HG02973 (cell line): Measurements from ENCODE around the gene GABRG3.

Experiments used
- ATAC-seq: cut with Tn5 transposase; IDR thresholded peaks from one replicate; pipeline ENCODE4 v1.9.1; 2021; ENCODE audit warnings: moderate library complexity; ENCODE audit not compliant: unreplicated experiment

Gene GABRG3

DNA sequence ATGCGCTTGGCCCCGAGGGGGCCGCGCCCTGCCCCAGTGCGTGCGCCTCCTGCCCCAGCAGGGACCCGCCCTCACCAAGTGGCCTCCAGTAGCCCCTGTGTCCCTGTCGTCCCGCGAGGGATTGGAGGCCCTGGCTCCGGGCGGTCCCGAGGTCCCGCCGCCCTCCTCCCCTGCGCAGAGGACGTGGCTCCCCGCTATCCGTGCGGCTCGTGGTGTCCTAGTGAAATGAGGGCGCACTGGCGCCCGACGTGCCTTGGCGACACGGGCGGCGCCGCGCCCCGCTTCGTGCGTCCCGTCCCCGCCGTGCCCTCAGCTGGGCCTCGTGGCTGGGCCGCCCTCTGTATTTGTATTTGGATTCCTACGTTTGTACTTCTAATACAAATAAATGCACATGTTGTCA, 570.6 kb downstream of the GABRG3 start:
- ATAC-seq = no peak

GRCh38 chr15:27545494-27546255, 574.7 kb downstream of the GABRG3 start:
- no peak for ATAC-seq

GRCh38 chr15:27549746-27550145, 578.8 kb downstream of the GABRG3 start:
- no peak for ATAC-seq

DNA sequence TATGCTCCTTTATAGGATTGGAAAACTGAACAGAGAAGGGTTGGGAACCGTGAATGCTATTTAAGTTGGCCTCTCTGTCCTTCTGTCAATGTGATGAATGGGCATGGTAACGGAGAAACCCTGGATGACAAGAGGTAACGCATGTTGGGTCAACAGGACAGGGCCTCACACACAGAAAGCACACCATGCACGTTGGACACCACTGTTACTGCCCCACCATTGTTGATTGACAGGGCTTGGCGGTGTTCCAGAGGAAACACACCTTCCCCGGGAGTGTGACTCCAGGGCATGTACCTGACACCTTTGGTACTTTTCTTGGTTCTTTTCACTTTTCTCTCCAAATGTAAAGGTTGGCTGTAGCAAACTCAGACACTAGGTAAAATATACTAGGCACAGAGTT, 579.7 kb downstream of the GABRG3 start:
- no peak for ATAC-seq

- no peak for ATAC-seq
These were observed 590.8 kb downstream of the GABRG3 start for GRCh38 chr15:27561816-27562215.

DNA sequence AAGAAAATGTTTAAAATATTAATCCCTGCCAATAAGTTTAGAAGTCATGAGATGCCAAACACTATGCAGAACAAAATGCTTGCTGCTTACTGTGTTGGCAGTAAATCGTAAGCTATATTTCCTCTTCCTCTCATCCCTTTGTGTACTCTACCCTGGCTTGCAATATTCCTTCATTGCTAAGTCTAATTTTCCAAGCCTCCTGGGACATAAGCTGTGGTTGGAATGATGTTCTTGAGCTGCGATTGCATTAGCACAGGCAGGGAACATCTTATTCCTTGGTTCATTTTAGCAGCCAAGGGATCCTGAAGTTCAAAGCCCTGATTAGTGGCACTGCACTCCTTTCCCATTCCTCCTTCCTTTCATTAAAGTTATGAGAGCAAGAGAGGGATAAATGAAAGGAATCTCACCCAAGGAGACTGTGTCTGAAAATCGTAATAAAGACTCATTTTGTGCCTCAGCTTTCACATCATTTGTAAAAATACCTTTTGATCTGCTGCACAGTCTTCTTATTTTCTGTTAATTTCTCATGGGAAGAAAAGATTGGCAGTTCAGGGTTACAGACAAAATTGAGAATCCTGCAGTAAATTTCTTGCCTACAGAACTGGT, 592.9 kb downstream of the GABRG3 start:
- ATAC-seq = no peak

- ATAC-seq = no peak
These were observed 593.7 kb downstream of the GABRG3 start for GRCh38 chr15:27564656-27565055.

DNA sequence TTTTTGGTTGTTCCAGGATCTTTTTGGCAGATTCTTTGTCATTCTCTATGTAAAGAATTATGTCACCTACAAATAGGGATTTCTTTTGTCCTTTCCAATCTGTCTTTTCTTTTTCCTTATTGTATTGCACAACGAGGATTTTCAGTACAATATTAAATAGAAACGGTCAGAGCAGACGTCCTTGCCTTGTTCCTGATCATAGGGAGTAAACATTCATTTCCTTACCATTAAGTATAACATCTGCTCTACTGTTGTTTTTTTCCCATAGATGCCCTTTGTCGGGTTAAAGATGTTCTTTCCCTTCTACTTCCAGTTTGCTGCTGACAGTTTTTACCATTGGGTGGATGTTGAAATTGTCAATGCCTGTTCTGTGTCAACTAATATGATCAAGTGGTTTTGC, 599.8 kb downstream of the GABRG3 start:
- no peak for ATAC-seq

DNA sequence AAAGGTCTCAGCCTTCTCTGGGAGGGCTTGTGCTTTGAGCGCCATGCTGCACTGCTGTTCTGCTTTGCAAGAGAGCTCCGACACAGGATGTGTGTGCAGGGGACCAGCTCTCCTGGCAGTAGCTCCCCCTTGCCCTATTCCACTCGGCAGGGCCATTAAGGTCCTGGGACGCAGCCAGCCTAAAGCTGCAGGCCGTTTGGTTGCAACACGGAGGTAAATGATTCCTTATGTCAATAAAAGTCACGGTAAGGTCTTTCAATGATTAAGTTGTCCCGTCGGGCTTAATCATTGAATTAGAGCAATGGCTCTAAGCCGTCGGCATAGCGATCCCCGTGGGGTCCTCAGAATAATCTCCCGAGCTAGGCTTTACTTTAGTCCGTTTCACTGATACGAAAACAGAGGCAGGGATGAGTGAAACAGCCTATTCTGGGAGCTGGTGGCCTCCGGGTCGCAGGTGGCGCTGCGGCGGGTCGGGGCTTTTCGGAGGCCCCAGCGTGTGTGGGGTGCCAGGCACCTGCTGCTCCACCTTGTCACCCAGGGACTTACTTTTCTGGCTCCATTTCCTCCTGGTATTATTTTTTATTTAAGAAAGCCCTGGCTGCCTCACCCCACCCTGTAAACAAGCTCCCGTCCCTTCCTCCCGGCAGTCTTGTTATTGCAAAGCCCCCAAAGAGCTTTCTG, 603.0 kb downstream of the GABRG3 start:
- no peak for ATAC-seq

- no peak for ATAC-seq
These were observed 603.6 kb downstream of the GABRG3 start for GRCh38 chr15:27574541-27575054.

DNA sequence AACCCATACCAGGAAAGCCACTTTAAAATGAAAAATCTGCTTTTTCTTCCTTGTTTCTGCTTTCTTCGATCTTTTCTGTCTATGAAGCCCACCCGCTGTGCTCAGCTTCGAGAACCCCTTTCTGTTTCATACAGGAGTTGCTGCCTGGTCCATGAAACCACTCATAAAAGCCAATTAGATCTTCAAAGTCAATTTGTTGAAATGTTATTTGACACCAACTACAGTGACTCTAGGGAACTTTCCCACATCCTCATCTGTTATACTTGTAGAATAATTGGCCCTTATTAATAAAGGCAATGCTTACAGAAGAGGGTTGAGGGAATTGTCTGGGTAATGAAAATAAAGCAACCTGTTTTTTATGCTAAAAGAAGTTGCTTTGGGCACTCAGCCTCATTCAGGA, 604.5 kb downstream of the GABRG3 start:
- ATAC-seq = no peak

GRCh38 chr15:27576576-27576975, 605.6 kb downstream of the GABRG3 start:
- no peak for ATAC-seq

DNA sequence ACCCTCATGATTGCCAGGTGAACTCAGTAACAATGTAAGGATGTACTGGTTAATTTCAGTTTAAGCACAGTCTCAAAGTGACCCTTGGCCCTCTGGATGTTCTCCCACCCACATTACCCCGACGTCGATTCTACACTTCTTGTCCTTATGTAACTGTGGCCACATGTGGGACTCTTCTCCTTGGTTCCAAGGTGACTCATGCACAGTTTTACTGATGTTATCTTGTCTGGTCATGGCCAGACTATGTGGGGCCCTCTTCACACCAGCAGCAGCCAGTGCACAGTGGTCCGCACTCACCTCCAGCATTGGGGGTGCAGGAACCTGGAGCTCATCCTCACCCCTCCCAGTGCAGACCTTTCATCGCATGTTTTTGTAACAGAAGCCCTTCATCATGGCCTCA, 608.8 kb downstream of the GABRG3 start:
- no peak for ATAC-seq

DNA sequence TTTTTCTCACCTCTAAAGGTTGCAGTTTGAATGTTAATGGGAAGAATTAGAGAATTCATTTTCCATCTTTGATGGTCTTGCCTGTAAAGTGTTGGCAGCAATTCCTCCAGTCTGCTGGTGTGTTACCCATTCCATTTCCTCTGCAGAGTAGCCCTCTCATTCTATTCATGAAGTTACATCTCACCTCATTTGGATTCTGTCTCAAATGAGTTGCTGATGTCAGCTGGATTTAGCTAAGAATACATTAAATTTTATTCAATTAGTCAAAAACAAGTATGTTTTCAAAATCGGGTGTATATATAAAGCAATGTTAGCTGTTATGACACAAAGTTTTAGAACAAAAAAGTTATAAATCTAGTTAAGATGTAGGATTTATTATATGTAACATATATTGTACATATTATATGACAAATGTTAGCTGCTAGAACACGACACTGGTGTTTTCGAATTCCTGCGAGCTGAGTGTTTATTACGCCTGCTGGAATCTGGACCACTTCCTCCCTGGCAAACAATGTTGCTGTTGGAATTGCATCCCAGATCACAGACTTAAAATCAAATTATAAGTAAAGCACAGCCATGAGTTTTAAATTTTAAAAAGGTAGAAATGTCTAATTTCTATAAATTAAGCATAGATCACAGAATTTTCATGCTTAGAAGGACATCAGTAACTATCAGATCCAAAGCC, 611.9 kb downstream of the GABRG3 start:
- ATAC-seq = no peak

- no peak for ATAC-seq
These were observed 612.7 kb downstream of the GABRG3 start for GRCh38 chr15:27583651-27584050.

GRCh38 chr15:27585041-27585640, 614.2 kb downstream of the GABRG3 start:
- no peak for ATAC-seq

DNA sequence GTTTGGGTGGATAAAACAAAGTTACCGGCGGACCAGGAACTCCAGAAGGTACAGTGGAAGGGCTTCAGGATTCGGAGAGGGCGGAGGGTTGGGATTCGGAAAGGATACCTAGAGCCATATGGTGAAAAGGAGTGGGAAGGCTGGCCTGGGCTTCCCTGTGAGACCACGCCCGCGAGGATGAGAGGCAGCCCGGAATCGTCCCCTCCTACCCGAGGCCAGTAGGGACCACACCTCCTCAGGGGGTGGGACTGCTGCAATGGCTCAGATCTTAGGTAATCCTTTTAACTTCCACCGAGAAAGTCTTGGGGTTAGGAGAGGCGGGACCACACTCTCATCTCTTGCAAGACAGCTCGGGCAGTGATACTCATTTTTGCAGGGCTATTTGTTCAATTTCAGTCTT, 616.8 kb downstream of the GABRG3 start:
- ATAC-seq = no peak

DNA sequence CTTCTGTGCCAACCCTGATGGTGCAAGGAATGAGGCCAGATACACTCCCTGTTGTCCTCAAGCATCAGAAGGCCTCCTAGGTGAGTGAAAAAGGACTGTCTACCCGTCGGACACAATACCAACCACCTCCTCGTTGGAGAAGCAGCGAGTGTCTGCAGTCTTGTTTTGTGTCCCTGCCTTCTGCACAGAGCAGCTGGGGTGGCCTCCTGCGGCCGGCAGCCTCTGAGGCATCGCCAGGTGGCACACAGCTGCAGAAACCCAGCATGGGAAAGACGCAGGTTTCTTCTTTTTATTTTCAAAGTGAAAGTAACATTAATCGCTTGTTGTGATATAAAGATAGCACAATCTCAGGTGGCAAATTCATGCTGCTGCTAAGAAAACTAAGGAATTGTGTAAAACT, 618.3 kb downstream of the GABRG3 start:
- no peak for ATAC-seq

GRCh38 chr15:27589782-27590181, 618.8 kb downstream of the GABRG3 start:
- no peak for ATAC-seq
